ENCODE measurements around the gene PPIE.
"Not testable (repeated sequence)": the region's sequence is repeated elsewhere in the genome, so short reads cannot be mapped to it uniquely, and the experiment has no call there.

The PPIE gene

GRCh38 chr1:39775676-39776399 lies 37.2 kb downstream of the PPIE start:
- not testable (repeated sequence) for DNase-seq (ENCODE audit: low read depth, low spot score); H3K27ac ChIP-seq

DNA sequence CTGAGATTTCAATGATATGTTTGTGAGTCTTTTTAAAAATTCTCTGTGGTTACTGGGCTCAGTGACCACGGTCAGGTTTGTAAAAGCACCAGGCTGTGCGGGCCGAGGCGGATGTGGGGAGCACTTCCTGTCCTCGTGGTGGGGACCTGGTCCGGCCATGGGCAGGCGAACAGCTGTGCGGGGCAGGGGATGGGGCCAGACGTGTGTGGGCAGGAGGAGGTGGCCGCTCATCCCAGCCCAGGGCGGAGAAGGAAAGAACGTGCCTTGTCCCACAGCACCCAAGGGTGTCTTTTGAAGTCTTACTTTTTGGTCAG lies 37.7 kb downstream of the PPIE start:
- no peak overlapping the region for H3K27ac ChIP-seq
- no peak for DNase-seq (ENCODE audit: low read depth, low spot score)

- no peak overlapping the region for H3K27ac ChIP-seq
- no peak for DNase-seq (ENCODE audit: low read depth, low spot score)
These were observed 38.2 kb downstream of the PPIE start for GRCh38 chr1:39776886-39777285.

- no peak overlapping the region for H3K27ac ChIP-seq
- DNase-seq (ENCODE audit: low read depth, low spot score): no peak
These were observed 38.6 kb downstream of the PPIE start for GRCh38 chr1:39777306-39777705.

- DNase-seq (ENCODE audit: low read depth, low spot score); H3K27ac ChIP-seq: not testable (repeated sequence)
These were observed 39.2 kb downstream of the PPIE start for GRCh38 chr1:39777896-39778295.

- H3K27ac ChIP-seq; DNase-seq (ENCODE audit: low read depth, low spot score): not testable (repeated sequence)
These were observed 39.9 kb downstream of the PPIE start for GRCh38 chr1:39778463-39779099.

GRCh38 chr1:39779137-39779536 lies 40.5 kb downstream of the PPIE start:
- no peak for DNase-seq (ENCODE audit: low read depth, low spot score)
- H3K27ac ChIP-seq: no peak overlapping the region

GRCh38 chr1:39779821-39780220 lies 41.1 kb downstream of the PPIE start:
- H3K27ac ChIP-seq: no peak overlapping the region
- no peak for DNase-seq (ENCODE audit: low read depth, low spot score)

DNA sequence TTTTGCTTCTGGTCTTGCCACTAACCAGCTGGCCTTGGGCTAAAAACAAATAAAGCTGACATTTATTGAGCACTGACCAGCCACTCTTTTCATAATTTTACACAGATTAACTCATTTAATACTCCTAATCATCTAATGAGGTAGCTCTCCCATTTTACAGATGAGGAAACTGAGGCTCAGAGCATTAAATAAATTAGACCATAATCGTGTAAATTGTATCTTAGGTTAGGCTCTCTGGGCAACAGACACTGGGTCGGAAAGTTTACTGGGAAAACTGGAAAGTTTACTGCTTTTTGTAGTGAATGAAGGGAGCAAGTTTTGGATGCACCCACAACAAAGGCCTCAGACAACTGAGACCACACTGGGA lies 42.6 kb downstream of the PPIE start:
- no peak for DNase-seq (ENCODE audit: low read depth, low spot score)
- no peak overlapping the region for H3K27ac ChIP-seq

DNA sequence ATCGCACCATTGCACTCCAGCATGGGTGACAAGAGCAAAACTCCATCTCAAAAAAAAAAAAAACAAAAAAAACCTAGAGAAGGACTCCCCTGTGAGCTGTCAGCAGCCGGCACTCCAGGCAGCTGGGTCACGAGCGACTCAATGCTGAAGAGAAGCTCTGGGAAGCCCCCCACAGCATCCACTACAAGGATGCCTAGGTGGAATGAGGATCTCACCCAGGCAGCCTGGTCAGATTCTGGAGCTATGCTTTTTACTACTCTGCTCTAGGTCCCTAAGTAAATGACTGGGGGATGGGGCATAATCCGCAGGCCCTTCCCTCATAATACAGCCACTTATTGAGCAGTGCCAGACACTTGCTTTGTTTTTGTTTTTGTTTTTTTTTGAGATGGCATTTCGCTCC lies 43.4 kb downstream of the PPIE start:
- no peak overlapping the region for H3K27ac ChIP-seq
- DNase-seq (ENCODE audit: low read depth, low spot score): no peak

GRCh38 chr1:39782685-39783084 lies 44.0 kb downstream of the PPIE start:
- DNase-seq (ENCODE audit: low read depth, low spot score); H3K27ac ChIP-seq: not testable (repeated sequence)

DNA sequence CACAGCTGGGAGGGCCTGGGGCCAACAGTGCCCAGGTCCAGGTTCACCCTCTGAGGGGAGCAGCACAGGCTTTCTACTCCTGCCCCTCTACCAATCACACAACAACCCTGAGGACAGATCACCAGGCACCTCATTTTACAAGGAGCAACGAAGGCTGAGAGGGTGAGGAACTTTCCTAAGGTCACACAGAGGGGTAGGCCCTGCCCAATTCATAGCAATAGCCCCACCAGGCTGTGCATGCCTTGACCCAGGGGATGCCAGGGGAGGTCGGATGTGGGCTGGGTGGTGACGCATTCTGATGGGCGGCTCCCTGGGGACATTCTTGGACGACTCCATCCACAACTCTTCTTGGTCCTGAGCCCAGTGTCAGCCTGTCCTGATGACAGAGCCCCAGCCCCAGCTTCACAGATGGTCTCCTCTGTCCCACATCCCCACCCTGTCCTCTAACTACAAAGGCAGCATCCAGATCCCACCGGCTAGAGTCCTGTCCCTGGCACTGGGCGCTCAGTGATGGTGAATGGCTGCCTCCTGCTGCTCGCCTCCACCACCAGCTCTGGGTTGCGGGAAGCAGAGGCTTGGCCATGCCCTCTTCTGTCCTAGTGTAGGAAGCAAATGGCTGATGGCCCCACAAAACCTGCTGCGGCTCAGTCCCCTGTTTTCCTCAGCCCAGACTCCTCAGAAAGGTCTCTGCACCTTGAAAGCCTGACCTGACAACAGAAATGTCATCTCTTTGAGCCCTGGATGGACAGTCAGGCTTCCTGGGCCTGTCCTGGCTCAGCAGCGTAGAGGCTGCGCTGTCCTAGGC lies 47.8 kb downstream of the PPIE start:
- not testable (repeated sequence) for H3K27ac ChIP-seq; DNase-seq (ENCODE audit: low read depth, low spot score)

DNA sequence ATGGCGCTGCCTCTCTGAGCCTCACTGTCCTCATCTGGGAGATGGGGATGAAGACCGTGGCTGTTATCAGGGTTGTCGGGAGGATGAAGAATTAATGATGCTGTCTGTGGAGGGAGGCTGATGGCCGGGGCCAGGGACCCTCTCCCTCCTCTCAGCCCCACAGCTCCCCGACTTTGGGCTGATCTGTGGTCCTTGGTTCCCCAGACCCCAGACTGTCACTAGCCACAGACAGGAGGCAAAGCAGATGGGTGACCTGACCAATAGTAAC lies 48.4 kb downstream of the PPIE start:
- H3K27ac ChIP-seq; DNase-seq (ENCODE audit: low read depth, low spot score): not testable (repeated sequence)

DNA sequence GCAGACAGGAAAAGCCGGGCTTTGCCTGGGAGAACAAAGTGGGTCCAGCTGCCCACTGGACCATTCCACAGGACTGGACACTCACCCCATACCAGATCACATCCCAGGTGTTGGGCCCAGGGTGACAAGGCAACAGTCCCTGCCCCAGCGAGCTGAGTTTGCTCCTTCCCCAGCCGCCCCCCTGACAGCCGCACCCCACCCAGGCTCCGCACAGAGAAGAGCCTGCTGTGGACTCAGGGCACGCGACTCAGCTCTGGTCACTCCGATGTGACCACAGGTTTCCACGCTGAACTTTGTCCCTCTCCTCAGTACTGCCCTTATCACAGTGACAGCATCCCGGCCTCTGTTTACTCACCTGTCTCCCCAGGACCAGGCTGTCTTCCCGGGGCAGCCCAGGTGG lies 48.8 kb downstream of the PPIE start:
- no peak for DNase-seq (ENCODE audit: low read depth, low spot score)
- H3K27ac ChIP-seq: no peak overlapping the region

DNA sequence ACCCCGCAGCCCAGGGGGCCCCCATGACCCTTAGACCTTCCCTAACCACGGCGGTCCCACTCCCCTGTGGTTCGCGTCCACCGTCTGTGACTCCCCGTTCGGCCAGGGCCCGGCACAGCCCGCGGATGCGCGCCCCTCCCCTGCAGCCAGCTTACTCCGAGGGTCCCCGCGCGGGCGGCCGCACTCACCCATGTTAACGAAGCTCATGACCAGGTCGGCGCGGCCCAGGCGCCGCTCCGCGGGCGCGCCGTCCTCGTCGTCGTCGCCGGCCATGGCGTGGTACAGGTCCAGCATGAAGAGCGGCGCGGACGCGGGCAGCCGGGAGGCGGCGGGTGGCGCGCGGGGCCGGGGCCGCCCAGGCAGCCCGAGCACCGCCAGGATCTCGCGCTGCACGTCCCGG lies 49.3 kb downstream of the PPIE start:
- DNase-seq (ENCODE audit: low read depth, low spot score); H3K27ac ChIP-seq: not testable (repeated sequence)

DNA sequence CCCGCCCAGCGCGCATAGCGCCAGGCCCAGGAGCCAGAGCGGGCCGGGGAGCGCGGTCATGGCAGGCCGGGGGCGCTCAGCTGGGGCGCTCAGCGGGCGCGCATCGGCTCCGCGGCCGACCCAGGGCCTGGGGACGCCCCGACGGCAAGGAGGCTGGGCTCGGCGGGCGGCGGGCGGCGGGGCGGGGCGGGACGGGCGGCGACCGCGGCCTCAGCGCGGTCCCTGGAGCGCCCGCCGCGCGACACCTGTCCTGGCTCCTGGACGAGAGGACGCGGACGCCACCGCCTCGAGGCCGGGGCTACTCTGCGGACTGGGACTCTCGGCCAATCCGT lies 49.7 kb downstream of the PPIE start:
- no peak overlapping the region for H3K27ac ChIP-seq
- DNase-seq (ENCODE audit: low read depth, low spot score): no peak

DNA sequence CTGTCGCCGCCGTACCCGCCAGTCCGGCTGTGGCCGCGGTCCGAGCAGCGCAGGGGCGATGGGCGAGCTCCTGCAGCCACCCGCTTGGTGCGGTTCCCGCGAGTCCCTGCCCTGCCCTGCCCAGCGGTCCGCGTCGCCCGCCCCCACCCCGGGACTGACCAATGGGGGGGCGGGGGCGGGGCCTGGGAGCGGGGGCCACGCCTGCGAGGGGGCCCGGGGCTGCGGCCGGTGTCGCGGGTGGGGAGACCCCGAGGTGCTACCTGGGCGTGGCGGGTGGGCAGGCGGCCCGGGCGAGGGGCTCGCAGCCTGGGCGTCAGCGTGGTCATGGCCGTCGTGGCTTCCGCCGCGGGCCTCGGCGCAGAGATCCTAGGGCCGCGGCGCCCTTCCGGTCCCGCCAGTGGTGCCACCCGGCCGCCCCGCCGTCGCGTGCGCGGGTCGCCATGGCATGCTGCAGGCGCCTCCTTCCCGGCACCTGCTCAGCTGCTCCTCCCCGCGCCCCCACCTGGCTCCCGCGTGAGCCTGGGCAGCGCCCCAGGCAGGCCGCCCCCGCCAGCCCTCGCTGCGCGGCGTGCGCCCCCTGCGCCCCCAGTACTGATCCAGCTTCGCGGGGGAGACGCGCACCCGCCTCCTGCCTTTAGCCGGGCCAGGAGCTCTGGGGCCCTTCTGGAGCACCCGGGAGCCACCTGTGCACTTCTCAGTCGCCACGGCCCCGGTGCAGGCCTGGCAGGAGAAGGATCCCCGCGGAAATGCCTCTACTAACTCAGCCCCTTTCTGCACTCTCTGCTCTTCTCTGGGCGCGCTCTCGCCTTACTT lies 50.3 kb downstream of the PPIE start, which contains the start of gene BMP8B:
Gene BMP8B (minus strand): TSS at position 108 of the 813 bp plus-strand sequence. CDS start 380 bp downstream, outside the sequence.
- no peak for DNase-seq (ENCODE audit: low read depth, low spot score)
- H3K27ac ChIP-seq: no peak within 1 kb of the TSS

DNA sequence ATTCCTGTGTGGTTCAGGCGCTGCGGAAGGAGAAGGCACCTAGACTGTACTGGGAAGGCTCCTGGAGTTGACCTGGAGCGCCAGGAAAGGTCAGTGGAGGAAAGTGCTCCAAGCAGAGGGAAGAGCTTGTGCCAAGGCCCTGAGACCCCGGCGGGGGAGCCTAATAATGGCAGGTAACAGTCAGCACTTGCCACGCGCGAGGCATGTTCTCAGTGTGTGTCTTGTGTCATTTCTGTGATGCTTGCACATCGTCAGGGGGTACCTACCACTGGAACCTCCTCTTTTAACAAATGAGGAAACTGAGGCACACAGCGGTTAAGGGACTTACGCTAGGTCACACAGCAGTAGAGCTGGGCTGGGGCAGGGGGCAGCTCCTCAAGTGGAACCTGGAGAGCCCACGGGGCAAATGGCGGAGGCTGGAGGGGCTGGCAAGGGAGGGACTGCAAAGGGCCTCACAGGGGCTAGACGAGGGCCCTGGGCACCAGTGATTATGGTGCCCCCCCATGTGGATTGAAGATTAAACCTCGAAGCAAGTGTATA lies 51.0 kb downstream of the PPIE start:
- DNase-seq (ENCODE audit: low read depth, low spot score): no peak
- H3K27ac ChIP-seq: no peak overlapping the region

GRCh38 chr1:39791838-39792237 lies 53.2 kb downstream of the PPIE start:
- no peak for DNase-seq (ENCODE audit: low read depth, low spot score)
- H3K27ac ChIP-seq: no peak overlapping the region

GRCh38 chr1:39795651-39796050 lies 57.0 kb downstream of the PPIE start:
- H3K27ac ChIP-seq: no peak overlapping the region
- DNase-seq (ENCODE audit: low read depth, low spot score): no peak

Measured in epithelial cell of prostate (primary cell).